IMR-90 (cell line): Measurements from ENCODE around the gene MAN1C1. TPM values are rescaled to one million over a fixed set of nuclear protein-coding genes. Genes with fewer than 3 reads are reported as not detected.

Experiments used
- ATAC-seq: fragments of 200-7000 bp; cut with Tn5 transposase; 2 replicates; pipeline ENCODE4 v1.9.1; 2020; ENCODE audit warnings: low read depth, mild to moderate bottlenecking, moderate library complexity
- BruUV-seq: library from RNA; stranded (reverse); fragments of 400-500 nt; replicated peaks from 2 replicates; lab custom pipeline; 2021; lab: Mats Ljungman, UMichigan
- CTCF ChIA-PET: fragments of 300-600 bp; formaldehyde crosslinking; extraction: SDS; loops from one replicate; lab custom pipeline; 2021; ENCODE audit warnings: antibody characterized with exemption; lab: Yijun Ruan, JAX
- POLR2A ChIA-PET: fragments of 300-600 bp; sonication (Branson Sonifier 250); formaldehyde crosslinking; loops from one replicate; lab custom pipeline; 2022; ENCODE audit warnings: antibody characterized with exemption; ENCODE audit not compliant: unreplicated experiment; lab: Charles Lee
- DNase-seq: peaks from one replicate; pipeline ENCODE4 v3.0.0; 2013
- H2AFZ ChIP-seq: replicated peaks from 2 replicates; pipeline ENCODE3; 2013; ENCODE audit warnings: low read length, mild to moderate bottlenecking; ENCODE audit not compliant: poor library complexity
- H2AK5ac ChIP-seq: 2 replicates; pipeline ENCODE4 v1.6.1; 2013; ENCODE audit warnings: low read depth, low read length, inconsistent platforms
- H2AK9ac ChIP-seq: replicated peaks from 2 replicates; pipeline ENCODE3; 2013; ENCODE audit warnings: mild to moderate bottlenecking, low read depth, low read length, moderate library complexity; ENCODE audit not compliant: poor library complexity
- H2BK120ac ChIP-seq: 2 replicates; pipeline ENCODE4 v1.6.1; 2013; ENCODE audit warnings: low read depth, low read length, inconsistent platforms
- H2BK15ac ChIP-seq: 3 replicates; pipeline ENCODE4 v1.6.1; 2013; ENCODE audit warnings: low read depth, low read length, inconsistent platforms
- H2BK20ac ChIP-seq: 2 replicates; pipeline ENCODE4 v1.6.1; 2013; ENCODE audit warnings: low read depth, mild to moderate bottlenecking, inconsistent platforms, low read length, moderate library complexity
- H2BK5ac ChIP-seq: 2 replicates; pipeline ENCODE4 v1.6.1; 2013; ENCODE audit warnings: mild to moderate bottlenecking, low read depth, low read length, inconsistent platforms; ENCODE audit not compliant: poor library complexity, severe bottlenecking
- H3K14ac ChIP-seq: replicated peaks from 2 replicates; pipeline ENCODE4 v1.6.1; 2013; ENCODE audit warnings: low read depth, low read length, inconsistent platforms
- H3K18ac ChIP-seq: 2 replicates; pipeline ENCODE4 v1.6.1; 2013; ENCODE audit warnings: low read depth, low read length, control low read depth
- H3K23ac ChIP-seq: 2 replicates; pipeline ENCODE4 v1.6.1; 2013; ENCODE audit warnings: low read depth, low read length, inconsistent platforms
- H3K27ac ChIP-seq: 2 replicates; pipeline ENCODE4 v1.5.1; 2013; ENCODE audit warnings: mild to moderate bottlenecking, control low read depth, low read length; ENCODE audit not compliant: insufficient read depth
- H3K27me3 ChIP-seq: 2 replicates; pipeline ENCODE4 v1.6.1; 2013; ENCODE audit warnings: low read length; ENCODE audit not compliant: control insufficient read depth, insufficient read depth
- H3K36me3 ChIP-seq: 2 replicates; pipeline ENCODE4 v1.6.1; 2013; ENCODE audit warnings: low read length, mixed read lengths; ENCODE audit not compliant: control insufficient read depth, insufficient read depth
- H3K4ac ChIP-seq: 2 replicates; pipeline ENCODE4 v1.6.1; 2013; ENCODE audit warnings: low read depth, low read length, inconsistent platforms
- H3K4me1 ChIP-seq: 2 replicates; pipeline ENCODE4 v1.6.1; 2013; ENCODE audit warnings: low read length, mixed read lengths; ENCODE audit not compliant: control insufficient read depth, insufficient read depth
- H3K4me2 ChIP-seq: 2 replicates; pipeline ENCODE4 v1.6.1; 2013; ENCODE audit warnings: low read depth, mild to moderate bottlenecking, control low read depth, low read length, moderate library complexity
- H3K4me3 ChIP-seq: 2 replicates; pipeline ENCODE4 v1.5.1; 2013; ENCODE audit warnings: low read depth, mild to moderate bottlenecking, control low read depth, low read length, moderate library complexity; ENCODE audit not compliant: insufficient read depth
- H3K56ac ChIP-seq: 2 replicates; pipeline ENCODE4 v1.6.1; 2013; ENCODE audit warnings: low read length, inconsistent platforms; ENCODE audit not compliant: insufficient read depth; ENCODE audit errors: extremely low read depth
- H3K79me1 ChIP-seq, 2 experiments: 2 replicates each; pipeline ENCODE4 v1.6.1; 2013; ENCODE audit warnings: low read length in 2 of 2, inconsistent platforms in 1 of 2, low read depth in 1 of 2
- H3K9ac ChIP-seq: 2 replicates; pipeline ENCODE4 v1.6.1; 2013; ENCODE audit warnings: low read depth, low read length, control low read depth
- H3K9me1 ChIP-seq: 2 replicates; pipeline ENCODE4 v1.6.1; 2013; ENCODE audit warnings: low read length, inconsistent platforms; ENCODE audit not compliant: insufficient read depth
- H3K9me3 ChIP-seq: 2 replicates; pipeline ENCODE4 v1.6.1; 2013; ENCODE audit warnings: low read length; ENCODE audit not compliant: control insufficient read depth, insufficient read depth
- H4K20me1 ChIP-seq: 2 replicates; pipeline ENCODE4 v1.6.1; 2013; ENCODE audit warnings: low read length, inconsistent platforms; ENCODE audit not compliant: insufficient read depth
- H4K5ac ChIP-seq: 2 replicates; pipeline ENCODE4 v1.6.1; 2013; ENCODE audit warnings: mild to moderate bottlenecking, low read depth, low read length, control low read depth
- H4K8ac ChIP-seq, 2 experiments: 2 replicates each; pipeline ENCODE4 v1.6.1; 2013; ENCODE audit warnings: low read depth in 2 of 2, low read length in 2 of 2, control low read depth in 1 of 2, inconsistent platforms in 1 of 2
- H4K91ac ChIP-seq: 2 replicates; pipeline ENCODE4 v1.6.1; 2013; ENCODE audit warnings: low read depth, low read length, inconsistent platforms; ENCODE audit not compliant: insufficient read depth
- ELK1 ChIP-seq: fragments of 150-350 bp; IDR thresholded peaks from 2 replicates; pipeline ENCODE4 v1.6.1; 2016; ENCODE audit warnings: low read depth, mild to moderate bottlenecking, low read length, moderate library complexity, borderline replicate concordance
- MAFK ChIP-seq: IDR thresholded peaks from 2 replicates; pipeline ENCODE4 v1.6.1; 2012; ENCODE audit warnings: low read depth, low read length, improper control_type of control experiment
- MXI1 ChIP-seq: IDR thresholded peaks from 2 replicates; pipeline ENCODE4 v1.6.1; 2012; ENCODE audit warnings: low read depth, mild to moderate bottlenecking, low read length, moderate library complexity, borderline replicate concordance
- RFX5 ChIP-seq: IDR thresholded peaks from 2 replicates; pipeline ENCODE4 v1.8.0; 2012; ENCODE audit warnings: low read depth, mild to moderate bottlenecking, low read length, moderate library complexity
- WGBS, 2 experiments: methylation state at CpG; one replicate each; pipeline versions ENCODE4 v1.1.5 to v1.1.7; 2013; ENCODE audit warnings: missing lambda C conversion rate in 2 of 2; ENCODE audit not compliant: insufficient read length in 1 of 2; ENCODE audit errors: extremely low coverage in 2 of 2; 5-methylcytosine and 5-hydroxymethylcytosine counted together
- dilution Hi-C: fragments of 300-500 bp; cut with HindIII; formaldehyde crosslinking; loops from one replicate; pipeline ENCODE4 v1.14.3; 2018; ENCODE audit warnings: low sequenced_read_pairs; ENCODE audit not compliant: unreplicated experiment
- in situ Hi-C: fragments of 300-500 bp; cut with MboI; formaldehyde crosslinking; loops from 3 replicates; pipeline ENCODE4 v1.14.3; 2019; ENCODE audit warnings: low sequenced_read_pairs, inconsistent platforms, mixed read lengths
- intact Hi-C: fragments of 100-400 bp; cut with micrococcal nuclease; formaldehyde crosslinking; loops from 2 replicates; pipeline ENCODE4 v1.10.0; 2022
- polyA plus RNA-seq, 3 experiments: library from polyadenylated mRNA; depleted of rRNA; stranded (reverse); fragments of >200 nt; gene quantifications; 2 replicates each; pipeline ENCODE4 v1.2.3, GENCODE V29; 2012; ENCODE audit warnings: low replicate concordance in 1 of 3
- total RNA-seq: library from RNA; depleted of rRNA; stranded (reverse); fragments of >200 nt; gene quantifications from 2 replicates; pipeline ENCODE4 v1.2.3, GENCODE V29; 2012

The MAN1C1 gene
- total and polyA plus RNA-seq, 2 of the 4 experiments (the other 2 are of a cell fraction) = 3.2 to 11.3 TPM

DNA sequence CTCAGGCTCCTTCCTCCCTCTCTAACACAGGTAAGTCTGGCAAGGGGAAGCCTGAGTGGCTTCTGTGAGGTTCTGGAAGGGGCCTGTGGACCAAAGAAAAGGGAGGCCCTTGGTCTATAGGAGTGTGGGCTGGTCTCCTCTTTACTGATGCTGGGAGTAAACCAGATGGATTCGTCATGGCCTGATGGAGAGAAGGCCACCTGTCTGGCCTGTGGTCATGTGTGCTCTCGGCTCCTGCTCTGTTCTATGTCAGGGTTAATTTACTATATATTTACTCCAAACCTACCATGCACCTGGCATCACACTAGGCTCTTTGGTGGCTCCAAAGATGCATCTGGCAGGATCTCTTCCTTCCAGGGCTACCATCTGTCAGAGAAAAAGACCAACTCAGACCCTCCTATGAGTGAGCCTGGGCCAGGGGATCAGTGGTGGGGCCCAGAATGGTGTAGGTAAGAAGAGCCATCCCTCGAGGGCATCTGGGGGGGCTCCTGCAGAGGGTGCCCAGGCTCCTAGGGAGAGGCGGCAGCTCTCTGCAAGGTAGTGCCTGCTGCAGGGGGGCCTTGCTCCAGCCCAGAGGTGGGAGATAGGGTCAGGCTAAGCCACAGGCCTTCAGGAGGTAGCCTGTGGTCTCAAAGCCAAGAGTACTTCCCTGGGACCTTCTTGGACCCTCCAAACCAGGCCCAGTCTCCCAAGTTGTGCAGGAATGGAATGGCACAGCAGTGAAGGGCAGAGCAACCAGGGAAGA, 115.2 kb downstream of the MAN1C1 start:
- H2BK20ac ChIP-seq = no peak overlapping the region
- H3K23ac ChIP-seq = no peak overlapping the region
- no peaks in the 10 kb centered on the region for H3K9me3 ChIP-seq
- H2AK9ac ChIP-seq = no peak overlapping the region
- H3K4me3 ChIP-seq = no peak overlapping the region
- no peak overlapping the region for H4K91ac ChIP-seq
- intact Hi-C loops (no loop called here), dilution Hi-C loops (no loop called here), in situ Hi-C loops (no loop called here)
- H3K4me2 ChIP-seq = no peak overlapping the region
- no peak overlapping the region for H2BK5ac ChIP-seq
- H3K18ac ChIP-seq = no peak overlapping the region
- H3K4me1 ChIP-seq = peaks cover 16% of the 10 kb centered on the region
- BruUV-seq = no TSS peak
- POLR2A ChIA-PET = no interaction called here
- no peak overlapping the region for H3K4ac ChIP-seq
- H3K36me3 ChIP-seq = no peaks in the 10 kb centered on the region
- no peak for ATAC-seq
- WGBS, 2 experiments = 50% methylated on average over 1 of the region's 4 CpGs; no CpG with 5 or more reads in 1 of the 2 experiments
- no peak overlapping the region; the same call in 1 of the 2 replicates for H2AK5ac ChIP-seq
- CTCF ChIA-PET = no interaction called here
- no peak overlapping the region for H4K5ac ChIP-seq
- no peak overlapping the region for H3K14ac ChIP-seq
- H4K20me1 ChIP-seq = peaks cover 9% of the 10 kb centered on the region; the same call in 1 of the 2 replicates
- H4K8ac ChIP-seq = no peak overlapping the region
- H3K9me1 ChIP-seq = peaks cover 10% of the 10 kb centered on the region; the same call in 1 of the 2 replicates
- H3K56ac ChIP-seq = no peak overlapping the region
- DNase-seq = no peak
- H3K79me1 ChIP-seq = no peaks in the 10 kb centered on the region; a peak in 3 of 4 replicates
- H3K27ac ChIP-seq = no peak overlapping the region
- H3K9ac ChIP-seq = no peak overlapping the region
- TF ChIP-seq MAFK (no peak), ELK1 (no peak), MXI1 (no peak), RFX5 (no peak)
- H2BK15ac ChIP-seq = no peak overlapping the region
- H2BK120ac ChIP-seq = no peak overlapping the region
- H2AFZ ChIP-seq = no peak overlapping the region
- no peaks in the 10 kb centered on the region for H3K27me3 ChIP-seq
